ENCODE measurements around the gene VAV3.
A peak's percentile ranks its signal among the peaks of the same experiment; 100 is the strongest.

VAV3 gene

GRCh38 chr1:107883562-107883961, 81.4 kb downstream of the VAV3 start:
- no peak for DNase-seq

DNA sequence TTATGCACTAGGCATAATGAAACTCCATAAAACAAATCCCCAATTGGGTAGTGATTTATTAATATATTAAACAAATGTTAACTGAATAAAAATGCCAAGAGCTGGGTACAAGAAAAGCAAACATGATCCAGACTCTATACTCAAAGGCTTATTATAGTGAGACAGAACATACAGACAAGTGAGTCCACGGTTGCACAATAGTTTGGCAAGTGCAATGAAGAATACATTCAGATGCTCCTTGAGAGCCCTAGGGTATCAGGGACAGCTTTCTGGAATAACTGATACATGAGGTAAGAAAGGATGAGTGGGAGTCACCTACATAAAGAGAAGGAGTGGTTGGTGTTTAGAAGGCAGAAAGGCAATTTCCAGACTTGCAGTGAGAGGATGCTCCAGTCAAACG, 85.1 kb downstream of the VAV3 start:
- DNase-seq, result no peak

GRCh38 chr1:107879346-107879745, 85.6 kb downstream of the VAV3 start:
- no peak for DNase-seq

GRCh38 chr1:107877745-107878144, 87.2 kb downstream of the VAV3 start:
- DNase-seq, result peak in 1 of 2 donors; percentile 19

DNA sequence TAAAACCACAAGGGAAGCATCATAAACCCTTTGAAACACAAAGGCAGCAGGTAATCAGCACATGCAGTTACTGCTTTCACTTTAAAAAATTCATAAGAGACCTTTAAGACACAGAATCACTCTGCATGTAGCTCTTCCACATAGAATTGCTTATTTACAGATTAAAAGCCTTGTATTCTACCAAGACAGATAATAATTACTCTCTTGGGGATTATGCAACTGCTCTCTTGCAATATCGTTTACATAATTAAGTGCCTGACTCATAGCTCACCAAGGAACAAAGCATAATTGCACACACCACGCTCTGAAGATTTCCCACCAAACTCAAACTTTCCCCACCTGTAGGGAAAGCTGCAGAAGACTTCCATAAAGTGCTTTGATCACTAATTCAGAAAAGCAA, 87.9 kb downstream of the VAV3 start:
- DNase-seq, result no peak

DNA sequence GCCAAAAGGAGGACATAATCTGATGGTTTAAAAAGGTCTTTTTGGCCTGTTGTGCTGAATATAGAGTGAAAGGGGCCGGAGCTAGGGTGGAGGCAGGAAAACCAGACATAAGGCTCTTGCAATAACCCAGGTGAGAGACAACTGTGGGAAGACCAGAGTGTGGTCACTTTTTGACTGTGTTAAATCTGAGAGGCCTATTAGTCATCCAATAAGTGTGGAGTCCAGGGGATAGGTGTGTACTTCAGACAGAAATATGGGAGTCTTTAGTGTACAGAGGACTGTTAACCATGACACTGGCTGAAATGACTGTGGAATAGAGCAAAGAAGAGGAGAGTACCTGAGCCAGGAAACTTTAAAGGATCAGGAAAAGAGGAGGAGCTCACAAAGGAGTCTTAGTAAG, 89.3 kb downstream of the VAV3 start:
- DNase-seq, result no peak

- DNase-seq, result no peak
Observed at GRCh38 chr1:107874221-107874620, 90.8 kb downstream of the VAV3 start.

DNA sequence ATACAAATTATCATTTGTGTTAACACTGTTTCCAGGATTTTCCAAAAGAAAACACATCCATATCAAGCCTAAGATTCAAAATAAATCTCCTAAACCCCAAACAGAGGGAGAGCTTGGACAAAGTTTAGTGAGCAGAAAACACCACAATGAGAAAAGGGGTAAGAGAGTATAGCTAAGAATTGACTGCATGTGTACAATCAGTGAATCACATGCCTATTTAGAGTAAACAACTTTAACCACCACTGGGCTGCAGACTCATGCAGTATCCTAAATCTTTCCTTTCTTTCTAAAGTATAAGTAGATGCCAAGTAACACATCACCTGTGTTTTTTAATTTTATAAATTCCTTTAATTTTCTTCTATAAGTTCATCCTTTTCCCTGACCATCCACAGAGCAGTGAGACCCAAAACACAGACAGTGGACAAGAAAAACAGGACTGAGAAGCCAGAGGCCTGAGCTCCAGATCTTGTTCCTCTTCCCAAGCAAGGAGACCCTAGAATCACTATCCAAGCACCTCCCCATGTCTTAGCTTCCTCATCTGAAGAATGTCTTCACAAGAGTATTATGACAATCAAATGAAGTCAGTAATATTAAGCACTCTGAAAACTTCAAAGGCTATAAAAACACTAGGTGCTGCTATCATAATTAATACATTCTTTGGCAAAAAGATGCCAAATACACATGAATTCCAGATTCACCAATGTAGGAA, 93.1 kb downstream of the VAV3 start:
- no peak for DNase-seq

- DNase-seq, result no peak
Observed at GRCh38 chr1:107871259-107871658, 93.7 kb downstream of the VAV3 start.

DNA sequence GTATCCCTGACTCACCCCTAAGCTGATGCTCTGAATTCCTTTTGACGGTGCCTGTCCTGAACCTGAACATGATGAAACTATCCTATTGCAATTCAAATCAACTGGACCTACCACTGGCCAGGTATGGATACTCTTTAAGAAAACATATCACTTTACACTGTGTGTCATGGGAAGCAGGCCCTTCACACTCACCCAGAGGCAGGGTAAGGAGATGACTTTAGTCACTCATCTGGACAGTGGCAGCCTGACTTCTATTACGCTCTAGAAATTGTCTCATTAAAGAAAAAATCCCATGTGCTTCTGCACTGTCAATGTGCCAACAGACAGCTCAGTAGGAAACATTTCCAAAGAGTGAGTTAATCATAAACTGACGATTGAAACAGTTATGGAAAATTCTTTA, 94.3 kb downstream of the VAV3 start:
- DNase-seq, result no peak

- DNase-seq, result no peak
Observed at GRCh38 chr1:107867897-107868296, 97.1 kb downstream of the VAV3 start.

GRCh38 chr1:107867422-107867821, 97.6 kb downstream of the VAV3 start:
- DNase-seq, result no peak

DNA sequence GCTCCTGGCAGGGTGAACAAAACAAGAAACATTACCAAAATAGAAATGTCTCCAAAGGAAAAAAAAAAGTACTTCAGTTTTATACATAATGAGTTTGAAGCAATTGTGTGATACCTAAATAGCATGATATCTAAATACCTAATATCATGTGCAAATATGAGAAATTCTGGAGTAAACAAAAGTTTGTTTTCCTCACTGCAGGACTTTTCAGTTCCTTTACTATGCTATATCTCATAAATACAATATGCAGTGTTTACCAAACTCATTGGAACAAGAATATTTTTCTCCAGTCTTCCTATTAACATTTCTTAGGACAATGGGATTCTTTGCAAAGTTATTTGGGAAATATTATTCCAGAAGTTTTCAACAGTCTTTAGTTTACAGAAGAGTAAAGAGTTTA, 98.1 kb downstream of the VAV3 start:
- DNase-seq, result no peak

- no peak for DNase-seq
Observed at GRCh38 chr1:107865627-107866026, 99.4 kb downstream of the VAV3 start.

DNA sequence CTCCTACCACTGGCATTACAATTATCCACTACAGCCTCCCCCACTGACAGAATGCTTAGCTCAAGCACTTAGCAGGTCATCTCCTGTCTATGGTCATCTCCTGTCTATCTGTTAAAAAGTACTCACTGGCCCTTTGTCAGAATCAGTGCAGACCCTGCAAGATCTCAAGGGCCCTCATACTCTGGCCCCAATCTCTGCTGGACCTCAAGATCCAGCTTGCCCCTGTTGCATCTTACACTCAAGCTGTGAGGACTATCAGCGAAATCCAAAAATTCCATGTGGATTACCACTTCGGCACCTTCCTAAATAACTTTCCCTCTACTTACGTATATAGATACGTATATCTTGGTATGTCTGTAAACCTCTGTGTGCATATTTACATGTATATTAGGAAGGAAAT, 101.6 kb downstream of the VAV3 start:
- no peak for DNase-seq

DNA sequence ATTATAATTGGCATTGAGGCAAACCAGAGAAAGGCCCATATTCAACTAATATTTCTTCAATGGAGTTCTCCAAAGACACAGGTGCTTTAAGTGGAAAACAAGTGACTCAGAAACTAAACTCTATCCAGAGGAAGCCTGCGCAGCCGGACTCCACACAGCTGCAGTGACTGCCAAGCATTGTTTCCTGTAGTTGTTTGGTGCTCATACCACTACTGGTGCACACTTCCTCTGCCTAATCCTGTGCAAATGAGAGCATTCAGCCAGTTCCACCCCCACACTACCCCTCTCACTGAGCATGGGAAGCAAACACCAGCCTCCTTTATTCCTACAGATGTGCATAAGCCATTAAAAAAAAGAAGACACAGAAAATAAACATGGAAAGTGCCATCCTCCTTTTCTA, 102.9 kb downstream of the VAV3 start:
- no peak for DNase-seq

DNA sequence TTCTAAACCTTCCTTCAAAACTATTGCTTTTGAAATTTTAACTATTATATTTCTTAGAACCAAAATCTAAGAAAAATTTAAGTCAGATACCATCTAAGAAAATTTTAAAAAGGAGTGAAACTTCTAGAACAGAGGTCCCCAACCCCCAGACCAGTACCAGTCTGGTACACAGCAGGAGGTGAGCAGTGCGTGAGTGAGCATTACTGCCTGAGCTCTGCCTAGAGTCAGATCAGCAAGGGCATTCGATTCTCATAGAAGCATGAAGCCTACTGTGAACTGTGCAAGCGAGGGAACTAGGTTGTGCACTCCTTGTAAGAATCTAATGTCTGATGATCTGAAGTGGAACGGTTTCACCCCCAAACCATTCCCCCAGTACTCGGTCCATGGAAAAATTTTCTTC, 106.7 kb downstream of the VAV3 start:
- no peak for DNase-seq

GRCh38 chr1:107851418-107851817, 113.6 kb downstream of the VAV3 start:
- no peak for DNase-seq

- DNase-seq, result peak; percentile 22 to 28
Observed at GRCh38 chr1:107844541-107845194, 120.3 kb downstream of the VAV3 start.

- peak; percentile 22 to 33 for DNase-seq
Observed at GRCh38 chr1:107843989-107844388, 121.0 kb downstream of the VAV3 start.

DNA sequence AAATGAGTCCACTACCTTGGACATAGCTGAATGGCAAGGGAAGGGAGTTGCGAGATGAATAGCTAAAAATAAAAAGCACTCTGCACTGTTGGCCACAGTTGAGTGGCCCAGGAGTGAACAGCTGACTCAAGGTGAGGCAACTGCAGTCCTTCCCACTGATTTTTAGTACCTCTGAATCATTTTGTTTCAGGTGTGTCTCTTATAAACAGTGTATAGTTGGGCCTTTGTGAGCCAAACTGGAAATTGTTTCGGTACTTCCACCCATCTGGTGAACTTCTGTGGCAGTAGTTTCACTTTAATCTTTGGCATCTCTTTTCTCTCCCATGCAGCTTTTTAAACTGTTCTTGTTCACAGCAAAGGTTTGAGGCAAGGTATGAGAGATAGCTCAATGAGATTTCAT, 122.7 kb downstream of the VAV3 start:
- no peak for DNase-seq

- DNase-seq, result peak in 1 of 2 donors; percentile 39
Observed at GRCh38 chr1:107840725-107841124, 124.3 kb downstream of the VAV3 start.

GRCh38 chr1:107838056-107838455, 126.9 kb downstream of the VAV3 start:
- DNase-seq, result no peak

GRCh38 chr1:107835151-107835670, 129.8 kb downstream of the VAV3 start:
- DNase-seq, result no peak

GRCh38 chr1:107833061-107833460, 131.9 kb downstream of the VAV3 start:
- DNase-seq, result no peak
